T follicular helper cell (primary cell): Measurements from ENCODE around the gene PDE6C.
"Not testable (repeated sequence)": the region's sequence is repeated elsewhere in the genome, so short reads cannot be mapped to it uniquely, and the experiment has no call there.

Source experiments
- DNase-seq: peaks from one replicate; pipeline ENCODE4 v3.0.0-alpha.2; 2020; ENCODE audit warnings: low read depth

Gene PDE6C

GRCh38 chr10:93630625-93631557, 18.6 kb downstream of the PDE6C start:
- no peak for DNase-seq

GRCh38 chr10:93639791-93640190, 27.5 kb downstream of the PDE6C start:
- DNase-seq: no peak

GRCh38 chr10:93652857-93653256, 40.5 kb downstream of the PDE6C start:
- DNase-seq: no peak

GRCh38 chr10:93654201-93654600, 41.9 kb downstream of the PDE6C start:
- DNase-seq: no peak

- no peak for DNase-seq
Measured at GRCh38 chr10:93656155-93656554, 43.8 kb downstream of the PDE6C start.

GRCh38 chr10:93657757-93658156, 45.4 kb downstream of the PDE6C start:
- no peak for DNase-seq

GRCh38 chr10:93666030-93666429, 53.7 kb downstream of the PDE6C start:
- DNase-seq: no peak

GRCh38 chr10:93667795-93668194, 55.5 kb downstream of the PDE6C start:
- no peak for DNase-seq

- DNase-seq: no peak
Measured at GRCh38 chr10:93670372-93670771, 58.0 kb downstream of the PDE6C start.

- DNase-seq: no peak
Measured at GRCh38 chr10:93671042-93671441, 58.7 kb downstream of the PDE6C start.

- DNase-seq: no peak
Measured at GRCh38 chr10:93672022-93672678, 59.8 kb downstream of the PDE6C start.

GRCh38 chr10:93672890-93673289, 60.6 kb downstream of the PDE6C start:
- no peak for DNase-seq

- no peak for DNase-seq
Measured at GRCh38 chr10:93673791-93674190, 61.5 kb downstream of the PDE6C start.

- DNase-seq: no peak
Measured at GRCh38 chr10:93678386-93678785, 66.0 kb downstream of the PDE6C start.

GRCh38 chr10:93678805-93679587, 66.7 kb downstream of the PDE6C start:
- DNase-seq: no peak

GRCh38 chr10:93680412-93681047, 68.2 kb downstream of the PDE6C start:
- no peak for DNase-seq

GRCh38 chr10:93687737-93688136, 75.4 kb downstream of the PDE6C start:
- DNase-seq: no peak

- DNase-seq: no peak
Measured at GRCh38 chr10:93695740-93696139, 83.4 kb downstream of the PDE6C start.

- DNase-seq: not testable (repeated sequence)
Measured at GRCh38 chr10:93696582-93696981, 84.2 kb downstream of the PDE6C start.

GRCh38 chr10:93697207-93697606, 84.9 kb downstream of the PDE6C start:
- DNase-seq: no peak

- DNase-seq: peak; percentile 6
Measured at GRCh38 chr10:93701866-93702209, 89.5 kb downstream of the PDE6C start.
